GF-D8 (cell line): Measurements from ENCODE around the gene KCNN1.

Experiments
- DNase-seq: peaks from one replicate; lab custom pipeline; 2025; lab: John Stamatoyannopoulos, UW

KCNN1 gene

GRCh38 chr19:17947815-17948513, 18.9 kb upstream of the KCNN1 start:
- peak; percentile 80 for DNase-seq

GRCh38 chr19:17948514-17948900, 18.4 kb upstream of the KCNN1 start:
- DNase-seq, result no peak

GRCh38 chr19:17948931-17949930, 17.7 kb upstream of the KCNN1 start:
- DNase-seq, result no peak

GRCh38 chr19:17949956-17950309, 17.0 kb upstream of the KCNN1 start:
- no peak for DNase-seq

GRCh38 chr19:17950310-17951156, 16.4 kb upstream of the KCNN1 start:
- no peak for DNase-seq

- DNase-seq, result no peak
Measured at GRCh38 chr19:17951157-17951989, 15.5 kb upstream of the KCNN1 start.

- DNase-seq, result no peak
Measured at GRCh38 chr19:17951990-17952976, 14.6 kb upstream of the KCNN1 start.

- DNase-seq, result no peak
Measured at GRCh38 chr19:17953316-17953801, 13.5 kb upstream of the KCNN1 start.

GRCh38 chr19:17953869-17954268, 13.0 kb upstream of the KCNN1 start:
- DNase-seq, result no peak

- no peak for DNase-seq
Measured at GRCh38 chr19:17954401-17954800, 12.5 kb upstream of the KCNN1 start.

GRCh38 chr19:17957149-17957849, 9.6 kb upstream of the KCNN1 start:
- no peak for DNase-seq

- no peak for DNase-seq
Measured at GRCh38 chr19:17957885-17958284, 9.0 kb upstream of the KCNN1 start.

- no peak for DNase-seq
Measured at GRCh38 chr19:17963936-17964691, 2.8 kb upstream of the KCNN1 start.

- DNase-seq, result no peak
Measured at GRCh38 chr19:17965370-17966128, 1.4 kb upstream of the KCNN1 start.

GRCh38 chr19:17966129-17966483, 801 bp upstream of the KCNN1 start:
- DNase-seq, result no peak

GRCh38 chr19:17967257-17968051, 547 bp downstream of the KCNN1 start:
- DNase-seq, result no peak

GRCh38 chr19:17968362-17968761, 1.5 kb downstream of the KCNN1 start:
- no peak for DNase-seq
